ENCODE results near the gene PKD2. TPM values are rescaled to one million over a fixed set of nuclear protein-coding genes. Genes with fewer than 3 reads are reported as not detected.
"Not testable (repeated sequence)": the region's sequence is repeated elsewhere in the genome, so short reads cannot be mapped to it uniquely, and the experiment has no call there.

The PKD2 gene
- total RNA-seq, 2 donors from 2014 or later = 5.4 to 11.4 TPM

GRCh38 chr4:88015659-88016295 lies 8.3 kb downstream of the PKD2 start:
- DNase-seq (no peak), ATAC-seq (no peak)
- intact Hi-C loops (cut with DNase I, micrococcal nuclease) = no loop called here

GRCh38 chr4:88017516-88018297 lies 10.3 kb downstream of the PKD2 start:
- no peak for ATAC-seq
- no peak for DNase-seq
- intact Hi-C loops (cut with DNase I, micrococcal nuclease) = no loop called here

GRCh38 chr4:88018466-88018865 lies 11.0 kb downstream of the PKD2 start:
- DNase-seq (peak in 1 of 2 donors; percentile 43), ATAC-seq (no peak)
- intact Hi-C loops (cut with DNase I, micrococcal nuclease) = no loop called here

GRCh38 chr4:88021824-88022223 lies 14.4 kb downstream of the PKD2 start:
- no peak for ATAC-seq
- no peak for DNase-seq
- intact Hi-C loops (cut with DNase I, micrococcal nuclease) = no loop called here

GRCh38 chr4:88022289-88022688 lies 14.9 kb downstream of the PKD2 start:
- DNase-seq (no peak), ATAC-seq (no peak)
- intact Hi-C loops (cut with DNase I, micrococcal nuclease) = no loop called here

GRCh38 chr4:88025868-88026661 lies 18.6 kb downstream of the PKD2 start:
- DNase-seq; ATAC-seq; intact Hi-C loops (cut with DNase I, micrococcal nuclease): not testable (repeated sequence)

- DNase-seq (no peak), ATAC-seq (no peak)
- intact Hi-C loops (cut with DNase I, micrococcal nuclease) = no loop called here
Observed at GRCh38 chr4:88027611-88028608, 20.5 kb downstream of the PKD2 start.

GRCh38 chr4:88028946-88029345 lies 21.5 kb downstream of the PKD2 start:
- no peak for ATAC-seq
- intact Hi-C loops (cut with DNase I, micrococcal nuclease) = no loop called here
- DNase-seq = no peak

- ATAC-seq = no peak
- intact Hi-C loops (cut with DNase I, micrococcal nuclease) = no loop called here
- DNase-seq = no peak
Observed at GRCh38 chr4:88029556-88029955, 22.1 kb downstream of the PKD2 start.

GRCh38 chr4:88030565-88031310 lies 23.3 kb downstream of the PKD2 start:
- ATAC-seq = no peak
- intact Hi-C loops (cut with DNase I, micrococcal nuclease) = loop anchor here in 1 of 2 donors (10.0 kb wide), 2 partner anchors 184 to 484 kb away; no protein-coding TSS in a partner anchor
- no peak for DNase-seq

- ATAC-seq (peak; percentile 79), DNase-seq (peak in 1 of 2 donors; percentile 22)
- intact Hi-C loops (cut with DNase I, micrococcal nuclease) = loop anchor here in 1 of 2 donors (10.0 kb wide), 2 partner anchors 181 to 481 kb away; no protein-coding TSS in a partner anchor
Observed at GRCh38 chr4:88033309-88033708, 25.9 kb downstream of the PKD2 start.

GRCh38 chr4:88035292-88035691 lies 27.9 kb downstream of the PKD2 start:
- DNase-seq (no peak), ATAC-seq (no peak)
- intact Hi-C loops (cut with DNase I, micrococcal nuclease) = loop anchor here in 1 of 2 donors (10.0 kb wide), 2 partner anchors 180 to 480 kb away; no protein-coding TSS in a partner anchor

- intact Hi-C loops (cut with DNase I, micrococcal nuclease) = loop anchor here in 1 of 2 donors (10.0 kb wide), 2 partner anchors 177 to 477 kb away; no protein-coding TSS in a partner anchor
- ATAC-seq = no peak
- no peak for DNase-seq
Observed at GRCh38 chr4:88037447-88037846, 30.0 kb downstream of the PKD2 start.

GRCh38 chr4:88037936-88038335 lies 30.5 kb downstream of the PKD2 start:
- no peak for ATAC-seq
- intact Hi-C loops (cut with DNase I, micrococcal nuclease) = loop anchor here in 1 of 2 donors (10.0 kb wide), 2 partner anchors 177 to 477 kb away; no protein-coding TSS in a partner anchor
- no peak for DNase-seq

- intact Hi-C loops (cut with DNase I, micrococcal nuclease) = no loop called here
- no peak for DNase-seq
- no peak for ATAC-seq
Observed at GRCh38 chr4:88040707-88041106, 33.3 kb downstream of the PKD2 start.

- intact Hi-C loops (cut with DNase I, micrococcal nuclease) = no loop called here
- peak; percentile 58 for ATAC-seq
- no peak for DNase-seq
Observed at GRCh38 chr4:88041626-88042025, 34.2 kb downstream of the PKD2 start.

- ATAC-seq (no peak), DNase-seq (no peak)
- intact Hi-C loops (cut with DNase I, micrococcal nuclease) = no loop called here
Observed at GRCh38 chr4:88043001-88043400, 35.6 kb downstream of the PKD2 start.
